ENCODE data around the gene TANGO2. TPM values are rescaled to one million over a fixed set of nuclear protein-coding genes. Genes with fewer than 3 reads are reported as not detected.

Gene TANGO2
- total RNA-seq, 1 donor from 2014 or later: 10.0 TPM

DNA sequence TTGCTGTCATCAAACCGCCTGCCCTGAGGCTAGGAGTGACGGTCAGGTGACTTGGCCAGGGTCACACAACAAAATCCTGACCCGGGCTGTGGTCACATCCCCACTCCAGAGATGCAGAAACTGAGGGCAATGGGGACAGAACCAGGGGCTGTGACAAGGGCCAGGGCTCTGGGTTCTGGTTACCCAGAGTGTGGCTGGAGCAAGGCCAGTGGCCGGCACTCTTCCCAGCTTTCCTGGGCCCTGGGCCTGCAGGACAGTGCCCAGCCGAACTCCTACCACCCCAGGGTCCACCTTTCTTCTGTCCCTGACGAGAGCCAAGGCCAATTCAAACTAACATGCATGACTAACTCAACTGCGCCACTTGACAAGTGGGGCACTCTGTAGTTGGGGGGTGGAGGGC lies 40.1 kb upstream of the TANGO2 start:
- Histone ChIP-seq H3K27ac (no peak overlapping the region), H3K9me3 (ENCODE audit: low read depth) (no peaks in the 10 kb centered on the region), H3K4me3 (no peak overlapping the region), H4K20me1 (ENCODE audit: low read depth) (peaks cover 44% of the 10 kb centered on the region), H3K4me2 (no peak overlapping the region), H2AFZ (replicated peaks) (no peak overlapping the region), H3K27me3 (no peaks in the 10 kb centered on the region), H3K36me3 (no peaks in the 10 kb centered on the region), H3K9ac (no peak overlapping the region), H3K79me2 (ENCODE audit: low read depth) (peaks cover 29% of the 10 kb centered on the region), H3K4me1 (peaks cover 2% of the 10 kb centered on the region), H3F3A (ENCODE audit: low read depth) (no peaks in the 10 kb centered on the region)
- Mint-ChIP-seq H3K27ac (no peak overlapping the region), H3K27me3 (ENCODE audit: insufficient read depth, low read depth) (peaks cover 2% of the 10 kb centered on the region), H3K36me3 (peaks cover 9% of the 10 kb centered on the region), H3K9me3 (no peaks in the 10 kb centered on the region), H3K4me1 (peaks cover 22% of the 10 kb centered on the region), H3K4me3 (no peak overlapping the region)
- no peak for DNase-seq (ENCODE audit: low spot score)
- TF ChIP-seq EZH2 (IDR thresholded peaks at IDR 0.05) (no peak), EZH2phosphoT487 (IDR thresholded peaks at IDR 0.05) (no peak)
- TF ChIP-seq, protein P1, sequence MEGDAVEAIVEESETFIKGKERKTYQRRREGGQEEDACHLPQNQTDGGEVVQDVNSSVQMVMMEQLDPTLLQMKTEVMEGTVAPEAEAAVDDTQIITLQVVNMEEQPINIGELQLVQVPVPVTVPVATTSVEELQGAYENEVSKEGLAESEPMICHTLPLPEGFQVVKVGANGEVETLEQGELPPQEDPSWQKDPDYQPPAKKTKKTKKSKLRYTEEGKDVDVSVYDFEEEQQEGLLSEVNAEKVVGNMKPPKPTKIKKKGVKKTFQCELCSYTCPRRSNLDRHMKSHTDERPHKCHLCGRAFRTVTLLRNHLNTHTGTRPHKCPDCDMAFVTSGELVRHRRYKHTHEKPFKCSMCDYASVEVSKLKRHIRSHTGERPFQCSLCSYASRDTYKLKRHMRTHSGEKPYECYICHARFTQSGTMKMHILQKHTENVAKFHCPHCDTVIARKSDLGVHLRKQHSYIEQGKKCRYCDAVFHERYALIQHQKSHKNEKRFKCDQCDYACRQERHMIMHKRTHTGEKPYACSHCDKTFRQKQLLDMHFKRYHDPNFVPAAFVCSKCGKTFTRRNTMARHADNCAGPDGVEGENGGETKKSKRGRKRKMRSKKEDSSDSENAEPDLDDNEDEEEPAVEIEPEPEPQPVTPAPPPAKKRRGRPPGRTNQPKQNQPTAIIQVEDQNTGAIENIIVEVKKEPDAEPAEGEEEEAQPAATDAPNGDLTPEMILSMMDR (IDR thresholded peaks at IDR 0.05): no peak

DNA sequence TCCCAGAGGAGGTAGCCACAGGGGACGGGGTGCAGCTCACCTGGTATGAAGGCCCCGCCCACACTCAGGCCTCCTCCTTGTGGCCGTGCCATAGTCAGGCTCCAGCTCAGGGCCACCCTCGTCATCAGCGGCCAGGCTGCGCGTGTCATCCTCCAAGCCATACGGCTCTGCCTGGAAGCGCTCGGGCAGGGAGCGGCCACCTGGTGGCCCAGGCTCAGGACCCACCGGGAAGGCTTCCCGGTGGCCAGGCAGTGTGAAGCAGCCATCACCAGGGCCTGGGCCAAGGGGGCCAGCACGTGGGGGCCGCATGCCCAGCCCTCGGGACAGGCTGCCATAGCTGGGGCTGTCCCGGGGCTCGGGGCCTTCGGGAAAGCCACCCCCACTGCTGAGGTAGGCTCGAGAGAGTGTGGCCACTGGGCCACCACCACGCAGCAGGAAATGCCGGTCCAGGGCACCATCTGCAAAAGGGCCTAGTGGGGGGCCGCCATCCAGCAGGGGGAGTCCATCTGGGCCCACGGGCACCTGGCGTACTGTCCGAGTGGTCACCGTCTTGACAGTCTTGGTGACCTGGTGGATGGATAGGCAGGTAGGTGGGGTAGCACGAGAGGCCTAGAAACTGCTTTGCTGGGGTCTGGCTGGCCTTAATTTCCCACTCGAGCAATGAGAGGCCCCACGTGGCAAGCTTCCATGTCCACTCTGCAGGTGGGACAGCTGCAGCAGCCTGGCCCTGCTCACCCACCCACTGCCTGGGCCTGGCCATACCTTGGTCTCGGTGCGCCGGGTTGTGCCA lies 39.5 kb upstream of the TANGO2 start:
- Mint-ChIP-seq H3K27ac (no peak overlapping the region), H3K4me3 (no peak overlapping the region), H3K4me1 (peaks cover 21% of the 10 kb centered on the region), H3K27me3 (ENCODE audit: insufficient read depth, low read depth) (peaks cover 2% of the 10 kb centered on the region), H3K9me3 (no peaks in the 10 kb centered on the region), H3K36me3 (peaks cover 9% of the 10 kb centered on the region)
- TF ChIP-seq, protein P1 (IDR thresholded peaks at IDR 0.05): no peak
- TF ChIP-seq EZH2 (IDR thresholded peaks at IDR 0.05): no peak
- peaks cover 50% of the 10 kb centered on the region for H4K20me1 ChIP-seq (ENCODE audit: low read depth)
- no peaks in the 10 kb centered on the region for H3K27me3 ChIP-seq
- no peaks in the 10 kb centered on the region for H3K36me3 ChIP-seq
- H3K4me1 ChIP-seq: peaks cover 7% of the 10 kb centered on the region
- no peaks in the 10 kb centered on the region for H3K9me3 ChIP-seq (ENCODE audit: low read depth)
- H3K27ac ChIP-seq: no peak overlapping the region
- no peak overlapping the region for H3K4me3 ChIP-seq
- H3K9ac ChIP-seq: no peak overlapping the region
- no peak overlapping the region for H3K4me2 ChIP-seq
- DNase-seq (ENCODE audit: low spot score): no peak
- H3F3A ChIP-seq (ENCODE audit: low read depth): peaks cover 4% of the 10 kb centered on the region
- H3K79me2 ChIP-seq (ENCODE audit: low read depth): peaks cover 33% of the 10 kb centered on the region
- H2AFZ ChIP-seq (replicated peaks): no peak overlapping the region

DNA sequence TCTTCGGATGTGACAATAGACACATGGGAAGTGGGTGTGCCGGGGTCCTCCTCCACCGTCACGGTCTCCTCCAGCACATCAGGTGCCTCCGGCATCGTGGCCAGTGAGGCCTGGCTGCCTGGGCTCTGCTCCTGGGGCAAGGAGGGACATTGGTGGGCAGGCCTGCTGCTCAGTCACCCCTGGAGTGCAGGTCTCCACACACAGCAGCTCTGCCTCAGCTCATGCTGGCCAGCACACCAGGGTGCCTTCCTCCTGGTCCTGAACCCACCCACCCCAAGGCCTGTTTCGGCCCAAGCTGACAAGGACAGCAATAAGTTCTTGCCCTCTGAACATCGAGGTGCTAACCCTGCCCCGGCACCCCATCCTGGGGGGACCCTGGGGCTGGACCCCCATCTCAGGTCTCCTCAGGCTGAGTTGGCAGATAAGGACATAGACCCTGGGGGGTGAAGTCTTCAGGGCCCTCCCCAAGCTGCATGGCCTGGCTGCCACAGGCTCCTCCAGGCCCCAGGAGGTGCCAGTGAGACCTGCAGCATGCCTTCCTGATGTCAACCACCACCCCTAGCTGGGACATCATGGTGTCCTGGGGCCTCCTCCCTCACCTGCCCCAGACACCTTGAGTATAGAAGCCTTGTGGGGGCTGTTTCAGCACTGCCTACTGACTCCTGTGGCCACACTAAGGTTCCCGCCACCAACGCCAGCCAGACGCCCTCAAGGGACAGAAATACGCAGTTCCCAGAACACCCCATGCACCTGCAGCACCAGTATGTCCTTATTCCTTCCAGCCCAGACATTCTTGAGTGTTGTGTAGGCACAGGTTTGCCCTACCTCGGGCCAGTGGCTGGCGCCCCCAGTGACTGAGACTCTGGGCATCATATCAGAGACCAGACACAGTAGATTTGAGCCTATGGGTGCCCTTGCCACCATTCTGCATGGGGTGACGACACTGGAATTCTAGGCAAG lies 38.7 kb upstream of the TANGO2 start:
- Histone ChIP-seq H3K4me3 (no peak overlapping the region), H3F3A (ENCODE audit: low read depth) (peaks cover 4% of the 10 kb centered on the region), H3K79me2 (ENCODE audit: low read depth) (peaks cover 33% of the 10 kb centered on the region), H4K20me1 (ENCODE audit: low read depth) (peaks cover 50% of the 10 kb centered on the region), H3K27me3 (no peaks in the 10 kb centered on the region), H3K9me3 (ENCODE audit: low read depth) (no peaks in the 10 kb centered on the region), H3K27ac (no peak overlapping the region), H3K4me2 (no peak overlapping the region), H3K4me1 (peaks cover 7% of the 10 kb centered on the region), H3K36me3 (no peaks in the 10 kb centered on the region), H2AFZ (replicated peaks) (no peak overlapping the region), H3K9ac (no peak overlapping the region)
- peaks cover 21% of the 10 kb centered on the region for H3K4me1 Mint-ChIP-seq
- H3K27ac Mint-ChIP-seq: no peak overlapping the region
- TF ChIP-seq EZH2phosphoT487 (IDR thresholded peaks at IDR 0.05): no peak
- TF ChIP-seq, protein P1 (IDR thresholded peaks at IDR 0.05): no peak
- TF ChIP-seq EZH2 (IDR thresholded peaks at IDR 0.05): no peak
- H3K9me3 Mint-ChIP-seq: no peaks in the 10 kb centered on the region
- DNase-seq (ENCODE audit: low spot score): no peak
- peaks cover 2% of the 10 kb centered on the region for H3K27me3 Mint-ChIP-seq (ENCODE audit: insufficient read depth, low read depth)
- no peak overlapping the region for H3K4me3 Mint-ChIP-seq
- peaks cover 9% of the 10 kb centered on the region for H3K36me3 Mint-ChIP-seq
